Erythroblast (primary cell): ENCODE results near the gene JAZF1.

ENCODE experiments used
- DNase-seq, 2 experiments: peaks; one replicate each; lab custom pipeline; 2025; lab: John Stamatoyannopoulos, UW
- GATA1 ChIP-seq: IDR thresholded peaks from 2 replicates; pipeline ENCODE4 v1.6.1; 2011; ENCODE audit warnings: low read depth, mild to moderate bottlenecking, control low read depth, low read length, moderate library complexity
- POLR2A ChIP-seq: IDR thresholded peaks from 2 replicates; pipeline ENCODE4 v1.6.1; 2011; ENCODE audit warnings: mild to moderate bottlenecking, low read length

Gene JAZF1

DNA sequence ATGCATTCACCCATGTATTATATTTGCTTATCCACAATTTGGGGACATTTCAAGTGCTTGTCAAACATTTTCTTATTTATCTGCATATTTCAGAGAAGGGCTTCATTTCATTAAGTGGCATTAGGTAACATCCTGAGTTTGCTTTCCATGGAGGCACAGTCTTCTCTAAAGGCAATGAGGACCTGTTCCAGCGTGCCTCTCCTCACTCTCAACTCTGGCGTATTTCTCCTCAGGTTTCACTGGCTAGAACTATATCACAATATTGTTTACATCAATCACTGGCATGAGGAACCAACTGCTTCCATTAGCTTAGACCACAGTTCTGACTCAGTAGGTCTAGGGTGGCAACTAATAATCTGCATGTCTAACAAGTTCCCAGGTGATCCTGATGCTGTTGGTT lies 263.5 kb downstream of the JAZF1 start:
- no peak for TF ChIP-seq POLR2A
- TF ChIP-seq GATA1 = no peak
- DNase-seq = no peak

- DNase-seq = no peak
- no peak for TF ChIP-seq POLR2A
- TF ChIP-seq GATA1 = no peak
Observed at GRCh38 chr7:27916372-27916771, 264.2 kb downstream of the JAZF1 start.

DNA sequence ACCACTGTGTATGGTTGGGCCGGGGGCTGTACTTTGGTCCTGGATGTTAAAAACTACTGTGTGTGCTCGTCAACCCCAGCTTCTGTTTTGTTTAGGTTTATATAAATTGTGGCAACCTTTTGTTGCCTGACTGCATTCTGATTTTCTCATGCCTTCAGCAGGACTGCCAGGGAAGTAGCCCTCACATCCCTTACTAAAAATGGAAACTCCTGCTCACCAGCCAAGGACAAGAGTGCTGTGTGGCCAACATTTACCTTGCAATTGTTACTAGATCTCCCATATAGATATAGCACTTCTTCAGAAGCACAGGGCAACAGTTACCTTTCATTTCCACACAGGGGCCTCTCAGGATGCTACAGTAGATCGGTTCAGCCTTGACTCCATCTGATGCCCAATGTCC lies 266.2 kb downstream of the JAZF1 start:
- DNase-seq = no peak
- TF ChIP-seq POLR2A = no peak
- no peak for TF ChIP-seq GATA1

- DNase-seq = no peak
- no peak for TF ChIP-seq GATA1
Observed at GRCh38 chr7:27912751-27913150, 267.8 kb downstream of the JAZF1 start.

- TF ChIP-seq POLR2A (no peak), GATA1 (no peak)
- DNase-seq = no peak
Observed at GRCh38 chr7:27911920-27912319, 268.7 kb downstream of the JAZF1 start.

- no peak for DNase-seq
- TF ChIP-seq GATA1 (no peak), POLR2A (no peak)
Observed at GRCh38 chr7:27910326-27910725, 270.3 kb downstream of the JAZF1 start.

- TF ChIP-seq POLR2A (no peak), GATA1 (no peak)
- DNase-seq = no peak
Observed at GRCh38 chr7:27908534-27909165, 271.9 kb downstream of the JAZF1 start.

- no peak for DNase-seq
- TF ChIP-seq POLR2A = no peak
- no peak for TF ChIP-seq GATA1
Observed at GRCh38 chr7:27906385-27907091, 274.1 kb downstream of the JAZF1 start.

- DNase-seq = no peak
- TF ChIP-seq GATA1 (no peak), POLR2A (no peak)
Observed at GRCh38 chr7:27905951-27906350, 274.6 kb downstream of the JAZF1 start.

DNA sequence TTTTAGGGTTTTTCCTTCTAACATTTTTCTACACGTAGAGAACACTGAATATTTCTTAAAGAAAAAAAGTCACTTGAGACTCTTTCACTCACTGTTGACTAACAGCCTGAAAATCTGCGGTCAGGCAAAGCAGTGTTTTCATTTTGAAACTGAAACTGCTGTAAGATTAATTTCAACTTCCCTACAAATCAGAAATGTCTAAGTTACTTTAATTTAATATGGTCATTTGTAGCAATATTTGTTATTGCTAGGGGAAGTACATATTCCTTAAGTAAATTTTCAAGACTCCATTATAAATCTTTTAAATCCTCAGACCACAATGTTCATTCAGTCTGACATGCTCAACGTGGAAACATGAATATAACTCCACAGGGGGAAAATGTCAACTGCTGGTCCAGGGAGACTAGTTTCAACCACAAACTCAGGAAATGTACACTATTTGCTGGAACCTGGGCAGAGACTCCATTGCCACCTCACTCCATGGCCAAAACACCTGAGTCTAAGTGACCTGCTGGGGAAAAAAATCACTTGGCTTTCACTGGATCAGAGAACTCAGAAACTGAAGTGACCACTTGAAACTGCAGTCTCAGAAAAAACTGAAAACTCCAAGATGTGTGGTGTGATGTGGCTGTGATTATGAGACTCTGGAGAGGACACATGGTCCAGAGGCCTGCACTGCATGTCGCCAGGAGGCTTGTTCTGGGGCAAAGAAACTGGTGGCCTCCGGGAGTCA lies 279.4 kb downstream of the JAZF1 start:
- TF ChIP-seq POLR2A = no peak
- TF ChIP-seq GATA1 = no peak
- no peak for DNase-seq

DNA sequence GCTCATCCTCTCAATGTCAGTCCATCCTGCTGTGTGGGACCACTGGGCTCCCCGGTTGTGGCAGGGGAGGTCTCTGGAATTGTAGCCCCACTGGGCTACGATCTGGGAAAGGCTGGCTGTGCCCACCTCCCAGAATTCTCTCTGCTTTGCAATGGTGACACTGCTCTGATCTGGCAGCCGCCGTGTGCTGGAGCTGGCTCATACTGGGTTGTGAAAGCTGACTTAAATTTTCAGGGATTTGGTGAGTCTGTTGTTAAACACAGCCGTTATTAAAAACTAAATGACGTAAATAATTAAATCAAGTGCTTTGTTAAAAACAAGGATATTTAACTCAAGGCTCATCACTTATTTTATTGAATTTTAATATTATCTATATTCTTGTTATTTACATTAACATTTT lies 280.6 kb downstream of the JAZF1 start:
- no peak for TF ChIP-seq POLR2A
- no peak for TF ChIP-seq GATA1
- no peak for DNase-seq

GRCh38 chr7:27899601-27900000 lies 281.0 kb downstream of the JAZF1 start:
- no peak for DNase-seq
- TF ChIP-seq POLR2A (no peak), GATA1 (no peak)

DNA sequence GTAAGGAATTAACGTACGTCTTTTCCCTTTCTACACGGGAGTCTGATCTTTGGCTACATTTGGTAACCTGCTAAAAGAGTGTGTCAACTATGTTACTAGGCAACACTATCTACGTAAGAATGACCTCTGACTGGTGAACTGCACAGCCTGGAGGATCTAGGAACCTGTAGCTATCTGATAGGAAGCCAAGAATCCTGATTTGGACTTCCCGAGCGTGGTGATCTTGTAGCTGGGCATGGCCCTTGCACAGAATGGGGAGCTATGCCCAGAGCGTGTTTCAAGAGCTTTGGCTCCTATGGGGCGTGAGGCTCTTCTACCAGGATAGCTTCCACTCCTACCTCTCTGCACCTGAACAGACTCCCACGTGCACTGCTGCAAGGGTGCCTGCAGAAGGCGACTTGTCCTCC lies 283.2 kb downstream of the JAZF1 start:
- TF ChIP-seq POLR2A (no peak), GATA1 (no peak)
- no peak for DNase-seq

DNA sequence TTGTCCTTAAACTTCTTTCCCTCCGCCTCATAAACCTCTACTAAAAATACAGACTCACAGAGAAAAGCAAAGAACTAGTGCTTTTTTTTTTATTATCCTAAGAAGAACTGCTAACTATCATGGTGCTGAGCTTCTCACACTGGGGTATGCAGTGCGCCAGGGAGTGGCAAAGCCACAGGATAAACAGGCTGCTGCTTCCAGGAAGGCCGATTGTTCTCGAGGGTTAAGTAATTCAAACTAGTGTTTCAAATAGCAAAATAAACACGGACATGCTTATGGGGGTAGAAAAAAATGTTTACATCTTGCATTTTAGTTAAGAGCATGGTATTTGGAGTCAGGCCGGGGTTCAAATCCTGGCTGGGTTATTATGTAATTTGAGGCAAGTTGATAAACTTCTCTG lies 283.6 kb downstream of the JAZF1 start:
- no peak for DNase-seq
- TF ChIP-seq POLR2A = no peak
